PFSK-1 (cell line): ENCODE results near the gene CTDSP1.

ENCODE experiments used
- FOXP2 ChIP-seq: optimal IDR thresholded peaks from 2 replicates; pipeline ENCODE3; 2011; ENCODE audit warnings: borderline replicate concordance, control low read depth, inconsistent platforms; ENCODE audit not compliant: insufficient read depth; ENCODE audit errors: extremely low read length, extremely low read depth
- POLR2AphosphoS5 ChIP-seq: IDR thresholded peaks from 2 replicates; pipeline ENCODE4 v1.6.1; 2012; ENCODE audit warnings: low read depth, mild to moderate bottlenecking, control low read depth, low read length, moderate library complexity
- REST ChIP-seq, 2 experiments: IDR thresholded peaks; 2 replicates each; pipeline versions ENCODE4 v1.6.1 to v1.8.0; 2011 to 2012; ENCODE audit warnings: low read depth in 2 of 2, low read length in 2 of 2, control low read depth in 1 of 2, inconsistent platforms in 1 of 2, mild to moderate bottlenecking in 1 of 2, moderate library complexity in 1 of 2; ENCODE audit not compliant: insufficient read depth in 1 of 2
- SIN3A ChIP-seq: IDR thresholded peaks from 2 replicates; pipeline ENCODE4 v1.6.1; 2012; ENCODE audit warnings: mild to moderate bottlenecking, low read length, moderate library complexity, borderline replicate concordance; ENCODE audit not compliant: insufficient read depth
- TAF1 ChIP-seq: IDR thresholded peaks from 2 replicates; pipeline ENCODE4 v1.6.1; 2012; ENCODE audit warnings: low read length, control low read depth, borderline replicate concordance; ENCODE audit not compliant: insufficient read depth

The CTDSP1 gene

GRCh38 chr2:218407717-218408116 lies 8.0 kb downstream of the CTDSP1 start:
- TF ChIP-seq POLR2AphosphoS5 (no peak), TAF1 (no peak), REST (IDR thresholded peaks at IDR 0.05; ENCODE audit: insufficient read depth in 1 of 2, low read depth in 2 of 2, low read length in 2 of 2) (no peak), FOXP2 (no peak), SIN3A (no peak)

- no peak for TF ChIP-seq TAF1
- no peak for TF ChIP-seq POLR2AphosphoS5
- no peak for TF ChIP-seq REST (IDR thresholded peaks at IDR 0.05; ENCODE audit: insufficient read depth in 1 of 2, low read depth in 2 of 2, low read length in 2 of 2)
These were observed 18.7 kb downstream of the CTDSP1 start for GRCh38 chr2:218418321-218418716.

- TF ChIP-seq SIN3A (no peak), POLR2AphosphoS5 (no peak), REST (IDR thresholded peaks at IDR 0.05; ENCODE audit: insufficient read depth in 1 of 2, low read depth in 2 of 2, low read length in 2 of 2) (no peak)
These were observed 19.2 kb downstream of the CTDSP1 start, which contains the start of gene VIL1 for GRCh38 chr2:218418717-218419458. Gene VIL1, plus strand, starts transcription at chr2:218419123. Its CDS starts 4,656 bp downstream, at chr2:218423779.

- TF ChIP-seq REST (IDR thresholded peaks at IDR 0.05; ENCODE audit: insufficient read depth in 1 of 2, low read depth in 2 of 2, low read length in 2 of 2): no peak
- no peak for TF ChIP-seq FOXP2
- no peak for TF ChIP-seq POLR2AphosphoS5
- TF ChIP-seq SIN3A: no peak
- no peak for TF ChIP-seq TAF1
These were observed 20.1 kb downstream of the CTDSP1 start for GRCh38 chr2:218419630-218420216.

GRCh38 chr2:218421027-218421426 lies 21.4 kb downstream of the CTDSP1 start:
- TF ChIP-seq REST (IDR thresholded peaks at IDR 0.05; ENCODE audit: insufficient read depth in 1 of 2, low read depth in 2 of 2, low read length in 2 of 2) (no peak), POLR2AphosphoS5 (no peak), SIN3A (no peak), TAF1 (no peak)
